Measurements from ENCODE around the gene NUDT15.

Gene NUDT15

GRCh38 chr13:47997384-47997783 lies 40.1 kb upstream of the NUDT15 start:
- H3K79me1 ChIP-seq (replicated peaks; ENCODE audit: low read length, poor library complexity, severe bottlenecking) = peaks cover 9% of the 10 kb centered on the region
- H3K14ac ChIP-seq (ENCODE audit: low read length in 2 of 2) = no peak overlapping the region
- H2BK12ac ChIP-seq (ENCODE audit: low read length in 2 of 2) = no peak overlapping the region
- H3K4ac ChIP-seq (ENCODE audit: low read depth in 1 of 2, low read length in 2 of 2) = no peak overlapping the region
- H2BK5ac ChIP-seq (ENCODE audit: low read depth, low read length, poor library complexity, severe bottlenecking) = no peak overlapping the region
- 96% methylated on average over 1 of the region's 2 CpGs for WGBS
- no peak overlapping the region for H3K9ac ChIP-seq (ENCODE audit: low read length)
- H3K36me3 ChIP-seq (ENCODE audit: control insufficient read depth in 1 of 2, insufficient read depth in 2 of 2, low read depth in 1 of 2, low read length in 2 of 2) = peaks cover 3 to 21% of the 10 kb centered on the region in 2 experiments
- H3K23ac ChIP-seq (ENCODE audit: low read length in 2 of 2) = no peak overlapping the region
- H3K4me3 ChIP-seq (ENCODE audit: insufficient read depth in 1 of 2, low read depth in 1 of 2, low read length in 2 of 2) = no peak overlapping the region
- H3K27ac ChIP-seq (ENCODE audit: low read length, poor library complexity, severe bottlenecking) = no peak overlapping the region
- no peaks in the 10 kb centered on the region for H3K9me3 ChIP-seq (ENCODE audit: control insufficient read depth, low read length)
- no peak overlapping the region for H3K4me2 ChIP-seq (ENCODE audit: low read length, poor library complexity, severe bottlenecking)
- H3K27me3 ChIP-seq (ENCODE audit: control insufficient read depth in 1 of 2, insufficient read depth in 1 of 2, low read length in 2 of 2) = no peaks in the 10 kb centered on the region
- no peak overlapping the region for H2AFZ ChIP-seq (ENCODE audit: low read depth, low read length)
- H3K4me1 ChIP-seq (ENCODE audit: control insufficient read depth, insufficient read depth, low read depth, low read length) = peaks cover 3% of the 10 kb centered on the region
- H4K91ac ChIP-seq (ENCODE audit: low read length) = no peak overlapping the region
- H2BK120ac ChIP-seq (ENCODE audit: low read depth, low read length) = no peak overlapping the region
- no peak overlapping the region for H3K18ac ChIP-seq (ENCODE audit: low read depth in 1 of 2, low read length in 2 of 2)
- H4K8ac ChIP-seq (ENCODE audit: low read length) = no peak overlapping the region
- H2AK5ac ChIP-seq (ENCODE audit: low read length, severe bottlenecking) = no peak overlapping the region
- DNase-seq = no peak
- H2BK15ac ChIP-seq (ENCODE audit: low read depth, poor library complexity, severe bottlenecking) = no peak overlapping the region

- 79% methylated on average over 2 of the region's 5 CpGs for WGBS
- Histone ChIP-seq H2AFZ (ENCODE audit: low read depth, low read length) (no peak overlapping the region), H3K4ac (ENCODE audit: low read depth in 1 of 2, low read length in 2 of 2) (no peak overlapping the region), H3K18ac (ENCODE audit: low read depth in 1 of 2, low read length in 2 of 2) (no peak overlapping the region), H2BK12ac (ENCODE audit: low read length in 2 of 2) (no peak overlapping the region), H3K4me3 (ENCODE audit: insufficient read depth in 1 of 2, low read depth in 1 of 2, low read length in 2 of 2) (peak overlapping the region in 1 of 2 experiments; percentile 99), H2BK120ac (ENCODE audit: low read depth, low read length) (no peak overlapping the region), H3K27ac (ENCODE audit: low read length, poor library complexity, severe bottlenecking) (no peak overlapping the region), H4K8ac (ENCODE audit: low read length) (no peak overlapping the region), H2BK5ac (ENCODE audit: low read depth, low read length, poor library complexity, severe bottlenecking) (no peak overlapping the region), H3K9ac (ENCODE audit: low read length) (peak overlapping the region; percentile 97), H3K9me3 (ENCODE audit: control insufficient read depth, low read length) (no peaks in the 10 kb centered on the region), H3K4me2 (ENCODE audit: low read length, poor library complexity, severe bottlenecking) (peak overlapping the region; percentile 84), H3K36me3 (ENCODE audit: control insufficient read depth in 1 of 2, insufficient read depth in 2 of 2, low read depth in 1 of 2, low read length in 2 of 2) (peaks cover 0 to 9% of the 10 kb centered on the region in 2 experiments), H4K91ac (ENCODE audit: low read length) (no peak overlapping the region), H3K4me1 (ENCODE audit: control insufficient read depth, insufficient read depth, low read depth, low read length) (peaks cover 3% of the 10 kb centered on the region), H3K23ac (ENCODE audit: low read length in 2 of 2) (no peak overlapping the region), H2BK15ac (ENCODE audit: low read depth, poor library complexity, severe bottlenecking) (no peak overlapping the region), H3K79me1 (replicated peaks; ENCODE audit: low read length, poor library complexity, severe bottlenecking) (peaks cover 9% of the 10 kb centered on the region), H3K14ac (ENCODE audit: low read length in 2 of 2) (no peak overlapping the region), H3K27me3 (ENCODE audit: control insufficient read depth in 1 of 2, insufficient read depth in 1 of 2, low read length in 2 of 2) (no peaks in the 10 kb centered on the region), H2AK5ac (ENCODE audit: low read length, severe bottlenecking) (no peak overlapping the region)
- no peak for DNase-seq
These were observed 37.6 kb upstream of the NUDT15 start for GRCh38 chr13:47999973-48000372.

- under 1% methylated on average over 25 of the region's 25 CpGs for WGBS
- Histone ChIP-seq H2AFZ (ENCODE audit: low read depth, low read length) (peak overlapping the region; percentile 98), H4K8ac (ENCODE audit: low read length) (peak overlapping the region; percentile 87), H3K14ac (ENCODE audit: low read length in 2 of 2) (peak overlapping the region in 1 of 2 experiments; percentile 95), H4K91ac (ENCODE audit: low read length) (peak overlapping the region; percentile 87), H2AK5ac (ENCODE audit: low read length, severe bottlenecking) (no peak overlapping the region), H2BK120ac (ENCODE audit: low read depth, low read length) (peak overlapping the region; percentile 66), H3K27me3 (ENCODE audit: control insufficient read depth in 1 of 2, insufficient read depth in 1 of 2, low read length in 2 of 2) (no peaks in the 10 kb centered on the region), H3K9ac (ENCODE audit: low read length) (peak overlapping the region; percentile 97), H3K27ac (ENCODE audit: low read length, poor library complexity, severe bottlenecking) (no peak overlapping the region), H3K4me3 (ENCODE audit: insufficient read depth in 1 of 2, low read depth in 1 of 2, low read length in 2 of 2) (peak overlapping the region; percentile 95 to 99), H2BK5ac (ENCODE audit: low read depth, low read length, poor library complexity, severe bottlenecking) (no peak overlapping the region), H2BK12ac (ENCODE audit: low read length in 2 of 2) (no peak overlapping the region), H3K9me3 (ENCODE audit: control insufficient read depth, low read length) (no peaks in the 10 kb centered on the region), H3K4me1 (ENCODE audit: control insufficient read depth, insufficient read depth, low read depth, low read length) (peaks cover 3% of the 10 kb centered on the region), H3K23ac (ENCODE audit: low read length in 2 of 2) (peak overlapping the region in 1 of 2 experiments; percentile 98), H3K18ac (ENCODE audit: low read depth in 1 of 2, low read length in 2 of 2) (peak overlapping the region; percentile 85 to 99), H3K79me1 (replicated peaks; ENCODE audit: low read length, poor library complexity, severe bottlenecking) (peaks cover 9% of the 10 kb centered on the region), H3K4ac (ENCODE audit: low read depth in 1 of 2, low read length in 2 of 2) (peak overlapping the region; percentile 73 to 97), H3K36me3 (ENCODE audit: control insufficient read depth in 1 of 2, insufficient read depth in 2 of 2, low read depth in 1 of 2, low read length in 2 of 2) (peaks cover 0 to 7% of the 10 kb centered on the region in 2 experiments), H2BK15ac (ENCODE audit: low read depth, poor library complexity, severe bottlenecking) (peak overlapping the region; percentile 73), H3K4me2 (ENCODE audit: low read length, poor library complexity, severe bottlenecking) (peak overlapping the region; percentile 84)
- no peak for DNase-seq
These were observed 36.9 kb upstream of the NUDT15 start for GRCh38 chr13:48000559-48001113.

GRCh38 chr13:48001114-48001881 lies 36.2 kb upstream of the NUDT15 start, which contains the start of gene SUCLA2:
SUCLA2 (minus strand) TSS chr13:48001273; CDS start chr13:48001269, 4 bp downstream.
- H3K9me3 ChIP-seq (ENCODE audit: control insufficient read depth, low read length) = no peaks in the 10 kb centered on the region
- WGBS = 7% methylated on average over 52 of the region's 52 CpGs

More at GRCh38 chr13:48001114-48001881, 36.2 kb upstream of the NUDT15 start, which contains the start of gene SUCLA2:
- H4K91ac ChIP-seq (ENCODE audit: low read length) = peak within 1 kb of the TSS; percentile 87
- H3K79me1 ChIP-seq (replicated peaks; ENCODE audit: low read length, poor library complexity, severe bottlenecking) = peaks cover 8% of the 10 kb centered on the region
- H3K18ac ChIP-seq (ENCODE audit: low read depth in 1 of 2, low read length in 2 of 2) = peak within 1 kb of the TSS; percentile 85 to 99
- no peak within 1 kb of the TSS for H2AK5ac ChIP-seq (ENCODE audit: low read length, severe bottlenecking)
- peak within 1 kb of the TSS; percentile 73 to 97 for H3K4ac ChIP-seq (ENCODE audit: low read depth in 1 of 2, low read length in 2 of 2)
- H4K8ac ChIP-seq (ENCODE audit: low read length) = peak within 1 kb of the TSS; percentile 87
- H3K23ac ChIP-seq (ENCODE audit: low read length in 2 of 2) = peak within 1 kb of the TSS in 1 of 2 experiments; percentile 98
- peak within 1 kb of the TSS in 1 of 2 experiments; percentile 63 for H2BK12ac ChIP-seq (ENCODE audit: low read length in 2 of 2)
- peak within 1 kb of the TSS in 1 of 2 experiments; percentile 95 for H3K14ac ChIP-seq (ENCODE audit: low read length in 2 of 2)
- peak within 1 kb of the TSS; percentile 95 to 99 for H3K4me3 ChIP-seq (ENCODE audit: insufficient read depth in 1 of 2, low read depth in 1 of 2, low read length in 2 of 2)
- H3K4me2 ChIP-seq (ENCODE audit: low read length, poor library complexity, severe bottlenecking) = peak within 1 kb of the TSS; percentile 84
- peak within 1 kb of the TSS; percentile 73 for H2BK15ac ChIP-seq (ENCODE audit: low read depth, poor library complexity, severe bottlenecking)
- peak within 1 kb of the TSS; percentile 98 for H2AFZ ChIP-seq (ENCODE audit: low read depth, low read length)
- peak within 1 kb of the TSS; percentile 66 for H2BK120ac ChIP-seq (ENCODE audit: low read depth, low read length)
- peak; percentile 88 for DNase-seq
- H3K36me3 ChIP-seq (ENCODE audit: control insufficient read depth in 1 of 2, insufficient read depth in 2 of 2, low read depth in 1 of 2, low read length in 2 of 2) = peaks cover 0 to 5% of the 10 kb centered on the region in 2 experiments
- H3K9ac ChIP-seq (ENCODE audit: low read length) = peak within 1 kb of the TSS; percentile 97
- peaks cover 3% of the 10 kb centered on the region for H3K4me1 ChIP-seq (ENCODE audit: control insufficient read depth, insufficient read depth, low read depth, low read length)
- H3K27me3 ChIP-seq (ENCODE audit: control insufficient read depth in 1 of 2, insufficient read depth in 1 of 2, low read length in 2 of 2) = no peaks in the 10 kb centered on the region
- H2BK5ac ChIP-seq (ENCODE audit: low read depth, low read length, poor library complexity, severe bottlenecking) = no peak within 1 kb of the TSS
- no peak within 1 kb of the TSS for H3K27ac ChIP-seq (ENCODE audit: low read length, poor library complexity, severe bottlenecking)

Data from mesenchymal stem cell (in vitro differentiated cells and primary cell).